RWPE1 (cell line): ENCODE measurements around the gene EPHB2.
"Not testable (repeated sequence)": the region's sequence is repeated elsewhere in the genome, so short reads cannot be mapped to it uniquely, and the experiment has no call there.

Experiments
- CTCF ChIA-PET: fragments of 350-600 bp; sonication (Branson Sonifier 250); formaldehyde crosslinking; extraction: SDS; loops from one replicate; lab custom pipeline; 2021; lab: Yijun Ruan, JAX
- POLR2A ChIA-PET: fragments of 400-600 bp; formaldehyde crosslinking; extraction: SDS; loops from one replicate; lab custom pipeline; 2020; ENCODE audit warnings: antibody characterized with exemption; ENCODE audit not compliant: low non-redundant PET; lab: Yijun Ruan, JAX
- DNase-seq: peaks from one replicate; pipeline ENCODE4 v3.0.0; 2012; ENCODE audit warnings: low spot score
- H3K27ac ChIP-seq: fragments of 450-650 bp; 2 replicates; pipeline ENCODE4 v1.5.1; 2017
- CTCF ChIP-seq: fragments of 450-650 bp; conservative IDR thresholded peaks from 2 replicates; pipeline ENCODE4 v1.5.1; 2017; ENCODE audit warnings: low read depth, mild to moderate bottlenecking

EPHB2 gene

GRCh38 chr1:22935433-22935832 lies 224.8 kb downstream of the EPHB2 start:
- DNase-seq: no peak
- H3K27ac ChIP-seq: no peak overlapping the region
- CTCF ChIA-PET: interaction anchor here (0.7 kb wide), 1 partner anchor 31 kb away, joined by 3 read pairs; no protein-coding TSS in a partner anchor
- POLR2A ChIA-PET: no interaction called here
- TF ChIP-seq CTCF: no peak

- no peak for TF ChIP-seq CTCF
- no peak for DNase-seq
- H3K27ac ChIP-seq: no peak overlapping the region
- CTCF ChIA-PET: interaction anchor here (0.7 kb wide), 1 partner anchor 10 kb away, joined by 3 read pairs; no protein-coding TSS in a partner anchor
- POLR2A ChIA-PET: no interaction called here
Observed at GRCh38 chr1:22936681-22937080, 226.0 kb downstream of the EPHB2 start.

- no peak for DNase-seq
- ChIA-PET POLR2A (no interaction called here), CTCF (no interaction called here)
Observed at GRCh38 chr1:22941257-22941656, 230.6 kb downstream of the EPHB2 start.

GRCh38 chr1:22944346-22945055 lies 233.9 kb downstream of the EPHB2 start:
- H3K27ac ChIP-seq: no peak overlapping the region
- no peak for TF ChIP-seq CTCF
- ChIA-PET CTCF (interaction anchor here (0.6 to 0.8 kb wide), 2 partner anchors 32 to 280 kb away, joined by 5 read pairs; no protein-coding TSS in a partner anchor), POLR2A (no interaction called here)
- no peak for DNase-seq

More at GRCh38 chr1:22941257-22941656, 230.6 kb downstream of the EPHB2 start:
- no peak for TF ChIP-seq CTCF
- no peak overlapping the region for H3K27ac ChIP-seq

GRCh38 chr1:22945171-22945570 lies 234.5 kb downstream of the EPHB2 start:
- POLR2A ChIA-PET, H3K27ac ChIP-seq, DNase-seq: not testable (repeated sequence)
- CTCF ChIA-PET: interaction anchor here (0.8 kb wide), 1 partner anchor 280 kb away, joined by 5 read pairs; no protein-coding TSS in a partner anchor

GRCh38 chr1:22949822-22950331 lies 239.2 kb downstream of the EPHB2 start:
- no peak for TF ChIP-seq CTCF
- ChIA-PET POLR2A (no interaction called here), CTCF (interaction anchor here (0.7 kb wide), 1 partner anchor 1828 kb away, joined by 5 read pairs; no protein-coding TSS in a partner anchor)
- no peak for DNase-seq
- no peak overlapping the region for H3K27ac ChIP-seq

GRCh38 chr1:22951796-22952195 lies 241.2 kb downstream of the EPHB2 start:
- TF ChIP-seq CTCF: no peak
- ChIA-PET POLR2A (no interaction called here), CTCF (interaction anchor here (1.9 kb wide), 1 partner anchor 12 kb away, joined by 6 read pairs; no protein-coding TSS in a partner anchor)
- DNase-seq: no peak
- H3K27ac ChIP-seq: no peak overlapping the region
